GM12891 (cell line): ENCODE results near the gene SAT1.

ENCODE experiments used
- DNase-seq: peaks from one replicate; pipeline ENCODE4 v3.0.0; 2011; ENCODE audit warnings: low spot score; ENCODE audit not compliant: insufficient read length
- FAIRE-seq: peaks from 2 replicates; lab custom pipeline; 2011; peaks lifted over from hg19 to GRCh38; lab: Jason Lieb, UNC
- PAX5 ChIP-seq: IDR thresholded peaks from 2 replicates; pipeline ENCODE4 v1.6.1; 2011; ENCODE audit warnings: low read length, moderate library complexity, mild to moderate bottlenecking; ENCODE audit not compliant: insufficient read depth, severe bottlenecking
- POLR2A ChIP-seq: IDR thresholded peaks from 2 replicates; pipeline ENCODE4 v1.6.1; 2011; ENCODE audit warnings: low read depth, low read length, control low read depth
- POLR2AphosphoS5 ChIP-seq: IDR thresholded peaks from 2 replicates; pipeline ENCODE4 v1.6.1; 2011; ENCODE audit warnings: low read depth, low read length, control low read depth
- POU2F2 ChIP-seq: IDR thresholded peaks from 2 replicates; pipeline ENCODE4 v1.6.1; 2011; ENCODE audit warnings: low read depth, mild to moderate bottlenecking, control low read depth, low read length, moderate library complexity
- SPI1 ChIP-seq: IDR thresholded peaks from 2 replicates; pipeline ENCODE4 v1.6.1; 2011; ENCODE audit warnings: low read depth, low read length, control low read depth
- TAF1 ChIP-seq: IDR thresholded peaks from 2 replicates; pipeline ENCODE4 v1.6.1; 2011; ENCODE audit warnings: low read depth, low read length, control low read depth

Gene SAT1

DNA sequence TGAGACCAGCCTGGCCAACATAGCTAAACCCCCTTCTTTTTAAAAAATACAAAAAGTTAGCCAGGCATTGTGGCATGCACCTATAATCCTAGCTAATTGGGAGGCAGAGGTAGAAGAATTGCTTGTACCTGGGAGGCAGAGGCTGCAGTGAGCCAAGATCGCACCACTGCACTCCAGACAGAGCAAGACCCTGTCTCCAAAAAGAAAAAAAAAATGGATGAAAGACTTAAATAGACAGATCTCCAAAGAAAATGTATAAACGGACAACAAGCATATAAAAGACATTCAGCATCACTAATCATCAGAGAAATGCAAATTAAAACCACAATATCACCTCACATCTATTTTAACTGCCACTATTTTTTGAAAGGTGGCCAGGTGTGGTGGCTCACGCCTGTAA is 6.6 kb upstream of the SAT1 start:
- DNase-seq, result no peak

DNA sequence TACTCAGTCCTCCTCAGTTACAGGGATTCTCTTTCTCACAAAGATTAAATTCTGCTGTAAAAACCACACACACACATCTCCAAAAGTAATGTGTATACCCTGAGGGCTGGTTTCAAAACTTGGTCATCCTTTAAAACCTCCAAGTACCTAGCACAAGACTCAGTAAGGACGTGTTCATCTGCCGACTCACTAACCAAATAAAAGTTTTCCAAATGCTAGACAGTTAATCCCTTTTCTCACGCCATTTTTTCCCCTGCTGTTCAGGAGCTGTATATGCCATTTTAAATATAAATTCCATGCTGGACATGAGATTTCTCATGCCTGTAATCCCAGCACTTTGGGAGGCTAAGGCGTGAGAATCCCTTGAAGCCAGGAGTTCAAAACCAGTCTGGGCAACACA is 3.9 kb upstream of the SAT1 start:
- TF ChIP-seq POU2F2 (no peak), PAX5 (no peak), SPI1 (no peak), POLR2AphosphoS5 (no peak), POLR2A (no peak)
- DNase-seq (no peak), FAIRE-seq (no peak)

More for the DNA sequence above, 6.6 kb upstream of the SAT1 start:
- FAIRE-seq, result no peak
- TF ChIP-seq PAX5 (no peak), POLR2AphosphoS5 (no peak), POLR2A (no peak), POU2F2 (no peak), TAF1 (no peak), SPI1 (no peak)

DNA sequence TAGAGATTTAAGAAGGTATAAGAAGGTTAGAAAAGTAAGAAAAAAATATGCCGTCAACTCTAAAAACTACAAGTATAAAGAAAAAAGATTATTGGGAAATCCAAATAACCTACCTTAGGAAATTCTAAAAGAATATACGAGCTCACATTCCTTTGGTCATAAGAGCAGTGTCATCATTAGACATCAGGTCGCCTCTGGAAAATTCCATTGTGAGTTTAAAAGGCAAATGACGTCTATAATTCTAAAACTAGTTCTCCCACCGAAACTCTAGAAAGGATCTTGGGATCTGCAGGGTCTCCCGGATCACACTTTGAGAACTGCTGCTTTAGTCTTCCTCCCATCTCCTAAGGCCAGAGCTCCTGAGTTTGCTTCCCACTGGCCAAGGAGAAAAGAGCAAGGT is 518 bp upstream of the SAT1 start:
- no peak for TF ChIP-seq SPI1
- TF ChIP-seq TAF1, result no peak
- TF ChIP-seq POLR2A, result no peak
- TF ChIP-seq POLR2AphosphoS5, result no peak
- no peak for TF ChIP-seq POU2F2
- TF ChIP-seq PAX5, result no peak
- DNase-seq, result no peak
- FAIRE-seq, result no peak

DNA sequence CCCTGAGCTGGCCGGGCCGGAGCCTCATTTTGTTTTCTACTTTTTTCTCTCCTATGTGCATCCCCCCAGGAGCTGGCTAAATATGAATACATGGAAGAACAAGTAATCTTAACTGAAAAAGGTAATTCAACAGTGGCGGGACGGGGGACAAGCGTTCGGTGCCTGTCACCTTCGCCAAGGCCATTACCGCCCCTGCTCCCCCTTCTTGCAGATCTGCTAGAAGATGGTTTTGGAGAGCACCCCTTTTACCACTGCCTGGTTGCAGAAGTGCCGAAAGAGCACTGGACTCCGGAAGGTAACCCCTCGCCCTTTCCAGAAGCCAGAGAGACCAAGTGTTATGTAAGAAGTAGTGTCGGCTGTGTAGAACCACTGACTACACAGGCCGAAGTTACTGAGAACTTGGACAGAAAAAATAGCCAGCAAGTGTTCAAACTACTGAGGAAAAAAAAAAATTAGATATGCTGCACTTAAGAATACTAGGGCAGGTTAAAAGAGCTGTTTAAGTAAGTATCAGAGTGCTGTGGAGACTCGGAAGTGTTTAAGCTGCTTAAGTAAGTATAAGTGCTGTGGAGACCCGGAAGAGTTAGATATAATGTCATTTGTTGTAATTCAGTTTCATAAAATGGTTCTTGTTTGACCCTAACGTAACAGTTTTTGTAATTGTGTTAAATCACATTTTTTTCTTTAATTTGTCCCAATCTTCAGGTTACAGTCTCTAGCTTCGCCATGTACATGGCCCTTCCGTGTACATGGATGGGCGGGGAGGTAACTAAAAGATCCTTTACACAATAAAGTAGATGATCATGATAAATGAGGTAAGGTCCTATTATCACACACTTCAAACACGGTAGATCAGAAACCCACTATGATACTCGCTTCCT is 856 bp downstream of the SAT1 start:
- TF ChIP-seq POU2F2, result no peak
- TF ChIP-seq POLR2A, result no peak
- TF ChIP-seq PAX5, result no peak
- TF ChIP-seq SPI1, result no peak
- no peak for TF ChIP-seq POLR2AphosphoS5
- TF ChIP-seq TAF1, result no peak
- DNase-seq (no peak), FAIRE-seq (peak; percentile 13)

DNA sequence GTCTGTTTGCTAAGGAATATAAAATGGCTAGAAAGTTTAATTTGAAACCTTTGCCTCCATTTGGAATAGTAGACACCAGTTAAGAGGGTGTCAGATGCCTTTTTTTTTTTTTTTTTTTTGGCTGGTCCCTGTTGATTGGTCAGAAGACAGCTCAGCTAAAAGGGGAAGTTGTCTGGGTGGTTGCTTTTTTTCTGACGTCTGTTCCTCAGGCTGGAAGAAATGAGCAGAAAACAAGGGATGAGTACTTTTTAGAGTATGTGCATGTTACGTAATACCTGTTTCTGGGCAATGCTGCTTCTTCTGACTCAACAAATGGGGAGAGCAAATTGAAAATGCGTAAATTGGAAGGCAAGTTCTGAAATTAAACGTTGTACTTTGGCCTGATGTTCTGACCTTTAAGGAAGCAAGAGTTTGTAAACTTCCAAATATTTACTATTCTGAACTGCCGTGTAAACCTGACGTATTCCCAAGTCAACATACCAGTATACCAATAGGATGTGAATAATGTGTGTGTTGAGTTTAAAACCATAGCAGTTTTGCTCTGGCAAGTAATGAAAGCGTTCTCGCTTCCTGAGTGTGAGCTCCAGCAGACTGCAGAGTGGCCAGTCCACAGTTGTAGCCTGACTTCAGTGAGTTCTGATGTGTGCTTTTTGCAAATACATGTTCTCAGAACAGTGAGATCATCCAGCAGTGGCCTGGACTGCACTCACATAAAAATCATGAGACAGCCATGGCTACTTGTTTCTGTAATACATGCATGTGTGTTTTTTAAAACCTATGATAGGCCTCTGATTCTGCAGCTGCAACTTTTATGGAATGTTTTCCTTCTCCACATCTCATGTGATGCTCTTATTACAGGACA is 1.7 kb downstream of the SAT1 start:
- DNase-seq, result no peak
- TF ChIP-seq POU2F2 (no peak), PAX5 (no peak), POLR2AphosphoS5 (peak; percentile 79), TAF1 (no peak), SPI1 (0 out of 2 replicates have a peak, but pooled peaks have one; percentile 5), POLR2A (peak; percentile 74)
- FAIRE-seq, result no peak

DNA sequence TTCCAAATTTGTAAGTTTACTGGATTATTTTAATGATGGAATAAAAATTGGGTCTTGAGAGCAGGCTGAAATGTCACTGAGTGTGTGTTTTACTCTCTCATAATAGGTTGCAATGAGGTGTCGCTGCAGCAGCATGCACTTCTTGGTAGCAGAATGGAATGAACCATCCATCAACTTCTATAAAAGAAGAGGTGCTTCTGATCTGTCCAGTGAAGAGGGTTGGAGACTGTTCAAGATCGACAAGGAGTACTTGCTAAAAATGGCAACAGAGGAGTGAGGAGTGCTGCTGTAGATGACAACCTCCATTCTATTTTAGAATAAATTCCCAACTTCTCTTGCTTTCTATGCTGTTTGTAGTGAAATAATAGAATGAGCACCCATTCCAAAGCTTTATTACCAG is 2.6 kb downstream of the SAT1 start:
- TF ChIP-seq POLR2A (0 out of 2 replicates have a peak, but pooled peaks have one; percentile 2), PAX5 (no peak)
- DNase-seq (no peak), FAIRE-seq (no peak)

DNA sequence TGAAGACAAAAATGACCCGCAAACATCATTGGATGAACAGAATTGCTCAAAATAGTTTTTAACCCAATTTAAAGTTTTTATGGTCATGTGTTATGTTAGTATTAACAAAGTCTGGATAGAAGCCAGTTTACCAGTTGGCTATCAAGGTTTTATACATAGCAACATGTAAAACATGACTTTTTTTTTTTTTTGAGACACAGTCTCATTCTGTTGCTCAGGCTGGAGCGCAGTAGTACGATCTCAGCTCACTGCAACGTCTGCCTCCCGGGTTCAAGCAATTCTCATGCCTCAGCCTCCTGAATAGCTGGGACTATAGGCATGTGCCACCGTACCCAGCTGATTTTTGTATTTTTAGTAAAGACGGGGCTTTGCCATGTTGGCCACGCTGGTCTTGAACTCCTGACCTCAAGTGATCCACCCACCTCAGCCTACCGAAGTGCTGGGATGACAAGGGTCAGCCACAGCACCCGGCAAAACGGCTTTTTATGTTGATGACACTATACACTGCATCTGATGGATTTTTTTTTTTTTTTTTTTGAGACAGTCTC is 3.4 kb downstream of the SAT1 start:
- TF ChIP-seq POLR2A, result peak; percentile 44; the same call in 1 of the 2 replicates
- no peak for TF ChIP-seq TAF1
- TF ChIP-seq POLR2AphosphoS5, result peak; percentile 64; the same call in 1 of the 2 replicates
- no peak for TF ChIP-seq SPI1
- FAIRE-seq (no peak), DNase-seq (no peak)

DNA sequence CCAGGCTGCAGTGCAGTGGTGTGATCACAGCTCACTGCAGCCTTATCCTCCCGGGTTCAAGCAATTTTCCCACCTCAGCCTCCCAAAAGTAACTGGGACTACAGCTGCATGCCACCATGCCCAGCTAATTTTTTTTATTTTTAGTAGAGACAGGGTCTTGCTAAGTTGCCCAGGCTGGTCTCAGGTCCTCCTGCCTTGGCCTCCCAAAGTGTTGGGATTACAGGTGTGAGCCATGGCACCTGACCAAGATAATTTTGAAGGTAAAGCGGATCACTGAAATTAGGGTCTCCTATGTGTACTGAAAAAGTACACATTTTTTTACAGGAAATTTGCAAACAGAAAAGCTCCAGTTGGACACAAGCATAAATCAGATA is 4.8 kb downstream of the SAT1 start:
- DNase-seq, result no peak
- no peak for FAIRE-seq
- TF ChIP-seq POLR2AphosphoS5, result no peak
- no peak for TF ChIP-seq POLR2A
- TF ChIP-seq PAX5, result no peak
- no peak for TF ChIP-seq SPI1
- TF ChIP-seq TAF1, result no peak
- no peak for TF ChIP-seq POU2F2

DNA sequence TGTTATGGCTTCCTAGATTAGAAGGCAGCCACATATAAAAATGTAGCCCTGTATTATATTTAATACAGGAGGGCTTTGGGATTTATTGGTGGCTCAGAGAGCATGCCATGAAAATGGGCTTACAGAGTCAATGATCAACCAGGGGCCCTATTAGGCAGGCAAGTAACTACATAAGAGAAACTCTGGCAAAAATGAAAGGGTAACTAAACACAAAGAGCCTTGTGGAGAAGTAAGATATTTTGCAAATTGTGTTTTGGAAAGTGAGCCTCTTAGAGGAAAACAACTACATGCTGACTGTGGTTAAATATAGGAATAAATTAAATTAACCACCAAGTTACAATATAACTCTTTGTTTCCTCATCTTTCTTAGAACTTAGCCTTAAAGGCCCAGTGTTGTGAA is 5.5 kb downstream of the SAT1 start:
- TF ChIP-seq POLR2A (no peak), POU2F2 (no peak), POLR2AphosphoS5 (no peak), TAF1 (no peak), SPI1 (no peak), PAX5 (no peak)
- DNase-seq, result no peak
- FAIRE-seq, result no peak
